Activated T-helper 1 cell treated with anti-CD3 and anti-CD28 coated beads, Interleukin-2, amount 50 U/mL, for 16 hours (primary cell): Measurements from ENCODE around the gene PNPLA4.

Experiments used
- DNase-seq, 2 donors: peaks; one replicate each; pipeline ENCODE4 v3.0.0-alpha.2; 2020; ENCODE audit warnings: low read depth in 1 of 2, low spot score in 1 of 2

PNPLA4 gene

DNA sequence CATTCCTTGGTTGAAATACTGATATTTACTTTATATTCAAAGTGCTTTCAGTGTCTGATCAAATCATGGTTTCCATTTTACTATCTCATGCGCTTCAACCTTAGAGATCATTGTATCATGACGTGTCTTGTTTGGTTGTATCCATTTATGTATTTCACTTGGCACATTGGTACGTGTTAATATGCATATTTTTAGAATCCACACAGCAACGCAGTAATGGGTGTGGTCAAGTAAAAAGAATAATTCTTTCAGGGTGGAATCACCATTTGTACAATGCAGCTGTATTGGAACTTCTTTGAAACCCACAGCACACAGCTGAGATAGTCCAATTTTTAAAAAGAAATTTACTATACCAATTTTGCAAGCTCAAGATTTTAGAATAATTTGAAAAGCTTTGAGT lies 55.2 kb downstream of the PNPLA4 start:
- DNase-seq, result no peak

- no peak for DNase-seq
Observed at GRCh38 chrX:7852166-7852565, 75.0 kb downstream of the PNPLA4 start.
